ENCODE measurements around the gene TMPRSS12.

GRCh38 chr12:50839042-50839441, 3.7 kb upstream of the TMPRSS12 start:
- TF ChIP-seq CTCF (IDR thresholded peaks at IDR 0.05) (no peak), POLR2AphosphoS5 (IDR thresholded peaks at IDR 0.05) (no peak)

Data from gastroesophageal sphincter (tissue), 3 donors.